Endothelial cell (in vitro differentiated cells): Measurements from ENCODE around the gene WNT9A. TPM values are rescaled to one million over a fixed set of nuclear protein-coding genes. Genes with fewer than 3 reads are reported as not detected.
"Not testable (repeated sequence)": the region's sequence is repeated elsewhere in the genome, so short reads cannot be mapped to it uniquely, and the experiment has no call there.

ENCODE experiments used
- DNase-seq: peaks from one replicate; pipeline ENCODE4 v3.0.0; 2021; ENCODE audit warnings: low spot score
- H3K27ac Mint-ChIP-seq: one replicate; pipeline ENCODE4 v1.8.0; 2021; ENCODE audit warnings: mixed read lengths, inconsistent platforms; ENCODE audit not compliant: unreplicated experiment
- H3K27me3 Mint-ChIP-seq: one replicate; pipeline ENCODE4 v1.8.0; 2021; ENCODE audit warnings: mild to moderate bottlenecking, moderate library complexity, mixed read lengths, inconsistent platforms; ENCODE audit not compliant: unreplicated experiment
- H3K36me3 Mint-ChIP-seq: one replicate; pipeline ENCODE4 v1.8.0; 2021; ENCODE audit warnings: mild to moderate bottlenecking, low read depth, mixed read lengths, inconsistent platforms; ENCODE audit not compliant: unreplicated experiment
- H3K4me1 Mint-ChIP-seq: one replicate; pipeline ENCODE4 v1.8.0; 2021; ENCODE audit warnings: mild to moderate bottlenecking, mixed read lengths, inconsistent platforms; ENCODE audit not compliant: unreplicated experiment
- H3K4me3 Mint-ChIP-seq: one replicate; pipeline ENCODE4 v1.8.0; 2021; ENCODE audit warnings: mild to moderate bottlenecking, mixed read lengths, inconsistent platforms; ENCODE audit not compliant: unreplicated experiment
- H3K9me3 Mint-ChIP-seq: one replicate; pipeline ENCODE4 v1.8.0; 2021; ENCODE audit warnings: mixed read lengths, inconsistent platforms; ENCODE audit not compliant: unreplicated experiment
- total RNA-seq: library from RNA; stranded (reverse); fragmentation: NEBNext Ultra II Directional; extraction: Animal tissue kit (Norgen Biotek cat#: 25700); gene quantifications from one replicate; pipeline ENCODE4 v1.2.1, GENCODE V29; 2021; ENCODE audit not compliant: unreplicated experiment
- TF ChIP-seq, protein P1 (sequence below): fragments of 200-600 bp; sonication (generic); IDR thresholded peaks from one replicate; pipeline ENCODE4 v1.5.0; 2021; ENCODE audit warnings: antibody characterized with exemption; ENCODE audit not compliant: unreplicated experiment

The WNT9A gene
- total RNA-seq, 1 donor from 2014 or later = 1.0 TPM

DNA sequence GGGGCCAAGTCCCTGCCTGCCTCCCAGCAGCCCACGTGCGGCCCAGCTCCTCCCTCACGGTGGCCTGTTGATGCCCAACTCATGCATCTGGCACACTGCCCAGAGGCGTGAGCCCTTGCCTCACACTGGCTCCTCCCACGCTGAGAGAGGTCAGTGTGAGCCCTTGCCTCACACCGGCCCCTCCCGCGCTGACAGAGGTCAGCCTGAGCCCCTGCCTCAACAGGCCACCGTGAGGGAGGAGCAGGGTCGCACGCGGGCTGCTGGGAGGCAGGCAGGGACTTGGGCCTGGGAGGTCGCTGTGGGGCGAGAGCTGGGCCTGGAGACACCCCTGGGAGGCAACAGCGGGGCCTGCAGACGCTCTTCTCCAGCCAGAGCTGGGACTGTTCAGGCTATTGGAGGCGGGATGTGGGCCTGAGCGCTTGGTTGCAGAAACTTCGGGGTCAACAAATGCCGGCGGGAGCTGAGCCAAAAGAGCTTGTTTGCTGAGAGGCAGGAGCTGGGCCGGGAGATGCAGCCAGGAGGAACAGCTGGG, 25.2 kb upstream of the WNT9A start:
- not testable (repeated sequence) for DNase-seq, H3K27ac Mint-ChIP-seq, H3K9me3 Mint-ChIP-seq, H3K27me3 Mint-ChIP-seq, H3K36me3 Mint-ChIP-seq, H3K4me1 Mint-ChIP-seq, H3K4me3 Mint-ChIP-seq

- H3K27ac Mint-ChIP-seq, H3K9me3 Mint-ChIP-seq, H3K36me3 Mint-ChIP-seq, H3K27me3 Mint-ChIP-seq, DNase-seq, H3K4me3 Mint-ChIP-seq, H3K4me1 Mint-ChIP-seq: not testable (repeated sequence)
Observed at GRCh38 chr1:227972283-227972679, 24.5 kb upstream of the WNT9A start.

DNA sequence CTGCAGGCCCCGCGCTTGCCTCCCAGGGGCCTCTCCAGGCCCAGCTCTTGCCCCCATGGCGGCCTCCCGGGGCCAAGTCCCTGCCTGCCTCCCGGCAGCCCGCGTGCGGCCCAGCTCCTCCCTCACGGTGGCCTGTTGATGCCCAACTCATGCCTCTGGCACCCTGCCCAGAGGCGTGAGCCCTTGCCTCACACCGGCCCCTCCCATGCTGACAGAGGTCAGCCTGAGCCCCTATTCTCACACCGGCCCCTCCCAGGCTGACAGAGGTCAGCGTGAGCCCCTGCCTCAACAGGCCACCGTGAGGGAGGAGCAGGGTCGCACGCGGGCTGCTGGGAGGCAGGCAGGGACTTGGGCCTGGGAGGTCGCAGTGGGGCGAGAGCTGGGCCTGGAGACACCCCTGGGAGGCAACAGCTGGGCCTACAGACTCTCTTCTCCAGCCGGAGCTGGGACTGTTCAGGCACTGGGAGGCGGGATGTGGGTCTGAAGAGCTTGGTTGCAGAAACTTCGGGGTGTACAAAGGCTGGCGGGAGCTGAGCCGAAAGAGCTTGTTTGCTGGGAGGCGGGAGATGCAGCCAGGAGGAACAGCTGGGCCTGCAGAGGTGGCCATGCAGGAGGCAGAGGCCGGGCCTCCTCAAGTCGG, 24.0 kb upstream of the WNT9A start:
- H3K27me3 Mint-ChIP-seq, H3K9me3 Mint-ChIP-seq, H3K27ac Mint-ChIP-seq, H3K4me3 Mint-ChIP-seq, H3K4me1 Mint-ChIP-seq, H3K36me3 Mint-ChIP-seq, DNase-seq: not testable (repeated sequence)

GRCh38 chr1:227971216-227971615, 23.5 kb upstream of the WNT9A start:
- not testable (repeated sequence) for H3K27ac Mint-ChIP-seq, H3K36me3 Mint-ChIP-seq, DNase-seq, H3K9me3 Mint-ChIP-seq, H3K27me3 Mint-ChIP-seq, H3K4me3 Mint-ChIP-seq, H3K4me1 Mint-ChIP-seq

DNA sequence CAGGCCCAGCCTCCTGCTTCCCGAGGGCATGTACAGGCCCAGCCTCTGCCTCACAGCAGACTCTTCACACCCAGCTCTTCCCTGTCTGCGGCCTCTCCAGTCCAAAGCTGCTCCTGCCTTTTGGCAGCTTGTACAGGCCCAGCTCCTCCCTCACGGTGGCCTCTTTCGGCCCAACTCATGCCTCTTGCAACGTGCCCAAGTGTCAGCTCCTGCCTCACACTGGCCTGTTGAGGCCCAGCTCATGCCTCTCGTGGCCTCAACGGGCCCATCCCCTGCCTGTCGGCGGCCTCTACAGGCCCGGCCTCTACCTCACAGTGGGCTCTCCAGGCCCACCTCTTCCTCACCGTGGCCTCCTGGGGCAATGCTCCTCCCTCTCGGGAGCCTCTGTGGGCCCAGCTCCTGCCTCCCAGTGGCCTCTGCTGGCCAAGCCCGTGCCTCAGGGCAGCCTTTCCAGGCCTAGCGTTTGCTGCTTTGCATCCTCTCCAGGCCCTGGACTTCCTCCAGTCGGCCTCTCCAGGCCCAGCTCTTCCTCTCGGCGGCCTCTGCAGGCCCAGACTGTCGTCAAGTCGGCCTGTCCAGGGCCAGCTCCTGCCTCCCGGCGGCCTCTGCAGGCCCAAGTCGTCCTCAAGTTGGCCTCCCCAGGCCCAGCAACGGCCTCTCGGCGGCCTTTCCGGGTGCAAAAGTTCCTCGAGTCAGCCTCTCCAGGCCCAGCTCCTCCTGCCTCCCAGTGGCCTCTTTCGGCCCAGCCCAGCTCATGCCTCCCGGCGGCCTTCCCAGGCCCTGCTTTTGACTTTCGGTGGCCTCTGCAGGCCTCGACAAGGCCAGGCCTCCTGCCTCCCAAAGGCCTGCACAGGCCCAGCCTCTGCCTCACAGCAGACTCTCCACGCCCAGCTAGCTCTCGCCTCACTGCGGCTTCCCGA, 22.6 kb upstream of the WNT9A start:
- not testable (repeated sequence) for H3K27me3 Mint-ChIP-seq, H3K27ac Mint-ChIP-seq

GRCh38 chr1:227967815-227968214, 20.1 kb upstream of the WNT9A start:
- H3K4me1 Mint-ChIP-seq, H3K4me3 Mint-ChIP-seq, H3K9me3 Mint-ChIP-seq, H3K36me3 Mint-ChIP-seq, H3K27ac Mint-ChIP-seq, H3K27me3 Mint-ChIP-seq, DNase-seq: not testable (repeated sequence)

More for the DNA sequence above, 22.6 kb upstream of the WNT9A start:
- not testable (repeated sequence) for H3K9me3 Mint-ChIP-seq, H3K4me3 Mint-ChIP-seq, DNase-seq, H3K36me3 Mint-ChIP-seq, H3K4me1 Mint-ChIP-seq

DNA sequence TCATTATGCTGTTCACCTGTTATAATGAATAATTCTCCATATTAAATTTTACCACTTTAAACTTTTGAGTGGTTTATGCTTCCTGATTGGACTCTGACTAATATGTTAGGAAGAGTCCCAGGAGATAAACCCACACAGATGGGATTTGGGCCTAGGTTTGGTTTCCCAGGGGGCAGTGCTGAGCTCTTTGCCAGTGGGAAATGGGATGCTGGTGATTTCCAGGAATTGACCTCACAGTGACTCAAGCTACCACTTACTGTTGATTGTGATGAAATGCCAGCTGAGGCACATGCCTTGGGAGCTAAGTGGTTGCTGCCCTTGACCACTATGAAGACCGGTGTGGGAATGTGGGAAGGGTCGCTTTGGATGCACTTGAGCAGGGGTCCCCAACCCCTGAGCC, 19.0 kb upstream of the WNT9A start:
- H3K9me3 Mint-ChIP-seq, H3K27ac Mint-ChIP-seq, H3K4me3 Mint-ChIP-seq, H3K4me1 Mint-ChIP-seq, DNase-seq, H3K27me3 Mint-ChIP-seq, H3K36me3 Mint-ChIP-seq: not testable (repeated sequence)

GRCh38 chr1:227961651-227962466, 14.1 kb upstream of the WNT9A start:
- DNase-seq = no peak
- Mint-ChIP-seq H3K9me3 (no peaks in the 10 kb centered on the region), H3K4me1 (no peaks in the 10 kb centered on the region), H3K36me3 (no peaks in the 10 kb centered on the region), H3K27ac (no peak overlapping the region), H3K27me3 (peaks cover 4% of the 10 kb centered on the region), H3K4me3 (no peak overlapping the region)
- TF ChIP-seq, protein P1, sequence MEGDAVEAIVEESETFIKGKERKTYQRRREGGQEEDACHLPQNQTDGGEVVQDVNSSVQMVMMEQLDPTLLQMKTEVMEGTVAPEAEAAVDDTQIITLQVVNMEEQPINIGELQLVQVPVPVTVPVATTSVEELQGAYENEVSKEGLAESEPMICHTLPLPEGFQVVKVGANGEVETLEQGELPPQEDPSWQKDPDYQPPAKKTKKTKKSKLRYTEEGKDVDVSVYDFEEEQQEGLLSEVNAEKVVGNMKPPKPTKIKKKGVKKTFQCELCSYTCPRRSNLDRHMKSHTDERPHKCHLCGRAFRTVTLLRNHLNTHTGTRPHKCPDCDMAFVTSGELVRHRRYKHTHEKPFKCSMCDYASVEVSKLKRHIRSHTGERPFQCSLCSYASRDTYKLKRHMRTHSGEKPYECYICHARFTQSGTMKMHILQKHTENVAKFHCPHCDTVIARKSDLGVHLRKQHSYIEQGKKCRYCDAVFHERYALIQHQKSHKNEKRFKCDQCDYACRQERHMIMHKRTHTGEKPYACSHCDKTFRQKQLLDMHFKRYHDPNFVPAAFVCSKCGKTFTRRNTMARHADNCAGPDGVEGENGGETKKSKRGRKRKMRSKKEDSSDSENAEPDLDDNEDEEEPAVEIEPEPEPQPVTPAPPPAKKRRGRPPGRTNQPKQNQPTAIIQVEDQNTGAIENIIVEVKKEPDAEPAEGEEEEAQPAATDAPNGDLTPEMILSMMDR = no peak
